ENCODE data around the gene S1PR4. TPM values are rescaled to one million over a fixed set of nuclear protein-coding genes. Genes with fewer than 3 reads are reported as not detected.
"Not testable (repeated sequence)": the region's sequence is repeated elsewhere in the genome, so short reads cannot be mapped to it uniquely, and the experiment has no call there.

The S1PR4 gene
- total and polyA plus RNA-seq, 12 donors = 0.24 to 3.3 (median 0.67) TPM

- intact Hi-C loops (cut with DNase I) = no loop called here
- peaks cover 0 to 18% (median 8%) of the 10 kb centered on the region in 9 donors for H3K4me1 ChIP-seq
- TF ChIP-seq CTCF (IDR thresholded peaks at IDR 0.05) = no peak
- peaks cover 0 to 49% (median 0%) of the 10 kb centered on the region in 9 donors for H3K36me3 ChIP-seq
- no peak overlapping the region for H3K4me3 ChIP-seq
- WGBS, 2 donors = 75 to 91% methylated on average over 3 of the region's 3 CpGs
- peaks cover 0 to 7% (median 0%) of the 10 kb centered on the region in 7 donors for H3K27me3 ChIP-seq
- DNase-seq = no peak
- no peak for ATAC-seq
- no peaks in the 10 kb centered on the region for H3K9me3 ChIP-seq
- H3K27ac ChIP-seq = no peak overlapping the region
Observed at GRCh38 chr19:3153286-3154230, 25.0 kb upstream of the S1PR4 start.

- 94 to 95% methylated on average over 3 of the region's 3 CpGs for WGBS, 2 donors
- Histone ChIP-seq H3K27ac (peak overlapping the region in 8 of 10 donors; percentile 49 to 92 (median 80)), H3K36me3 (peaks cover 0 to 46% (median 0%) of the 10 kb centered on the region in 9 donors), H3K4me1 (peaks cover 0 to 18% (median 8%) of the 10 kb centered on the region in 9 donors), H3K4me3 (peak overlapping the region in 5 of 10 donors; percentile 7 to 41 (median 19))
- H3K9me3 ChIP-seq; ATAC-seq; intact Hi-C loops (cut with DNase I); DNase-seq; H3K27me3 ChIP-seq: not testable (repeated sequence)
Observed at GRCh38 chr19:3154447-3154846, 24.1 kb upstream of the S1PR4 start.

GRCh38 chr19:3154957-3155736 is 23.4 kb upstream of the S1PR4 start:
- H3K27ac ChIP-seq = peak overlapping the region in 9 of 10 donors; percentile 48 to 92 (median 78)
- ATAC-seq (peak; percentile 85 to 97 (median 94)), DNase-seq (peak; percentile 68 to 92)
- H3K4me3 ChIP-seq = peak overlapping the region in 5 of 10 donors; percentile 7 to 41 (median 19)
- peaks cover 0 to 3% (median 0%) of the 10 kb centered on the region in 7 donors for H3K27me3 ChIP-seq
- peaks cover 0 to 18% (median 8%) of the 10 kb centered on the region in 9 donors for H3K4me1 ChIP-seq
- intact Hi-C loops (cut with DNase I) = no loop called here
- peaks cover 0 to 53% (median 0%) of the 10 kb centered on the region in 9 donors for H3K36me3 ChIP-seq
- TF ChIP-seq CTCF (IDR thresholded peaks at IDR 0.05) = no peak
- 52 to 58% methylated on average over 21 of the region's 21 CpGs for WGBS, 2 donors
- H3K9me3 ChIP-seq = peaks cover 0 to 6% (median 0%) of the 10 kb centered on the region in 11 donors

- Histone ChIP-seq H3K27ac (peak overlapping the region in 1 of 10 donors; percentile 44), H3K4me1 (peaks cover 0 to 26% (median 8%) of the 10 kb centered on the region in 9 donors), H3K9me3 (peaks cover 0 to 8% (median 0%) of the 10 kb centered on the region in 11 donors), H3K36me3 (peaks cover 0 to 53% (median 0%) of the 10 kb centered on the region in 9 donors), H3K4me3 (no peak overlapping the region), H3K27me3 (no peaks in the 10 kb centered on the region)
- no peak for ATAC-seq
- intact Hi-C loops (cut with DNase I) = no loop called here
- no peak for DNase-seq
- no peak for TF ChIP-seq CTCF (IDR thresholded peaks at IDR 0.05)
- 82 to 83% methylated on average over 23 of the region's 23 CpGs for WGBS, 2 donors
Observed at GRCh38 chr19:3157096-3157845, 21.3 kb upstream of the S1PR4 start.

Measured in heart right ventricle (tissue), 16 donors.